HepG2 (cell line): ENCODE data around the gene FBXW8. TPM values are rescaled to one million over a fixed set of nuclear protein-coding genes. Genes with fewer than 3 reads are reported as not detected.

Experiments used
- ATAC-seq: fragments of 200-7000 bp; cut with Tn5 transposase; 3 replicates; pipeline ENCODE4 v1.9.1; 2020; ENCODE audit warnings: mild to moderate bottlenecking, moderate library complexity
- BruUV-seq: library from RNA; stranded (reverse); fragments of 400-500 nt; replicated peaks from 2 replicates; lab custom pipeline; 2021; lab: Mats Ljungman, UMichigan
- CTCF ChIA-PET: fragments of 300-600 bp; formaldehyde crosslinking; extraction: SDS; loops from one replicate; lab custom pipeline; 2021; ENCODE audit warnings: low total read pairs, inconsistent platforms, low intra/inter-chr PET ratio; lab: Yijun Ruan, JAX
- POLR2A ChIA-PET: fragments of 350-600 bp; sonication (Branson Sonifier 250); formaldehyde crosslinking; loops from one replicate; lab custom pipeline; 2020; ENCODE audit warnings: antibody characterized with exemption, inconsistent platforms; lab: Yijun Ruan, JAX
- DNase-seq: peaks from one replicate; pipeline ENCODE4 v3.0.0-alpha.2; 2015; ENCODE audit warnings: low spot score
- FAIRE-seq: peaks from 3 replicates; lab custom pipeline; 2011; peaks lifted over from hg19 to GRCh38; lab: Jason Lieb, UNC
- H2AFZ ChIP-seq: one replicate; pipeline ENCODE4 v1.6.1; 2011; ENCODE audit warnings: low read length, inconsistent platforms
- H3K27ac ChIP-seq: fragments of 300-600 bp; 3 replicates; pipeline ENCODE4 v1.8.0; 2011; ENCODE audit warnings: mixed run types, mild to moderate bottlenecking, mixed read lengths, low read length, inconsistent platforms; ENCODE audit not compliant: insufficient read depth; ENCODE audit errors: extremely low read length
- H3K27me3 ChIP-seq, 2 experiments: fragments of 200-600 bp in 1 of 2; 2 replicates in 1 of 2; 3 replicates in 1 of 2; pipeline versions ENCODE4 v1.6.0 to v1.8.0; 2011; ENCODE audit warnings: low read length in 2 of 2, mild to moderate bottlenecking in 2 of 2, moderate library complexity in 2 of 2, inconsistent platforms in 1 of 2; ENCODE audit not compliant: insufficient read depth in 2 of 2, control insufficient read depth in 1 of 2
- H3K36me3 ChIP-seq, 2 experiments: fragments of 200-600 bp in 1 of 2; replicated peaks in 1 of 2; 2 replicates in 1 of 2; 3 replicates in 1 of 2; pipeline versions ENCODE4 v1.5.1 to v1.8.0; 2011; ENCODE audit warnings: low read length in 2 of 2, inconsistent platforms in 1 of 2; ENCODE audit not compliant: insufficient read depth in 2 of 2, control insufficient read depth in 1 of 2
- H3K4me1 ChIP-seq: 2 replicates; pipeline ENCODE4 v1.5.1; 2012; ENCODE audit warnings: low read length, inconsistent platforms; ENCODE audit not compliant: insufficient read depth
- H3K4me2 ChIP-seq: 2 replicates; pipeline ENCODE4 v1.6.0; 2011; ENCODE audit warnings: low read depth, low read length, inconsistent platforms
- H3K4me3 ChIP-seq, 3 experiments: fragments of 200-600 bp in 1 of 3; sonication (generic), shearing (Covaris generic) in 1 of 3; replicated peaks in 1 of 3; 2 replicates each; pipeline ENCODE4 v1.5.1; 2011 to 2016; ENCODE audit warnings: low read length in 3 of 3, inconsistent platforms in 2 of 3, low read depth in 2 of 3, mild to moderate bottlenecking in 2 of 3, control low read depth in 1 of 3, mixed read lengths in 1 of 3; ENCODE audit not compliant: insufficient read depth in 1 of 3
- H3K79me2 ChIP-seq: one replicate; pipeline ENCODE4 v1.6.1; 2011; ENCODE audit warnings: low read length, inconsistent platforms; ENCODE audit not compliant: insufficient read depth
- H3K9ac ChIP-seq: 2 replicates; pipeline ENCODE4 v1.6.0; 2011; ENCODE audit warnings: mild to moderate bottlenecking, low read depth, low read length, inconsistent platforms; ENCODE audit not compliant: insufficient read depth
- H3K9me3 ChIP-seq: 2 replicates; pipeline ENCODE4 v1.5.1; 2012; ENCODE audit warnings: mild to moderate bottlenecking, low read length
- H4K20me1 ChIP-seq: 2 replicates; pipeline ENCODE4 v1.6.0; 2011; ENCODE audit warnings: inconsistent platforms, mild to moderate bottlenecking, low read length, moderate library complexity; ENCODE audit not compliant: insufficient read depth
- CC2D1A ChIP-seq: sonication (generic); formaldehyde crosslinking; IDR thresholded peaks from 2 replicates; pipeline ENCODE4 v1.8.1; 2023; ENCODE audit warnings: mild to moderate bottlenecking, missing genetic modification reagents
- ERF ChIP-seq: IDR thresholded peaks from 2 replicates; pipeline ENCODE4 v1.6.1; 2018; ENCODE audit warnings: missing biosample characterization, missing genetic modification reagents
- HDAC6 ChIP-seq: fragments of 200-600 bp; sonication (generic); IDR thresholded peaks from 2 replicates; pipeline ENCODE4 v1.7.0; 2017; ENCODE audit warnings: mild to moderate bottlenecking, antibody characterized with exemption, low read length, low read depth
- MLX ChIP-seq: IDR thresholded peaks from 2 replicates; pipeline ENCODE4 v1.6.1; 2016
- MXD4 ChIP-seq: IDR thresholded peaks from 2 replicates; pipeline ENCODE4 v1.6.1; 2016; ENCODE audit warnings: mild to moderate bottlenecking, missing biosample characterization, missing genetic modification reagents
- NFIC ChIP-seq: IDR thresholded peaks from 2 replicates; pipeline ENCODE4 v1.6.1; 2012; ENCODE audit warnings: mild to moderate bottlenecking, low read length, inconsistent platforms
- POLR2AphosphoS5 ChIP-seq: IDR thresholded peaks from 2 replicates; pipeline ENCODE4 v1.6.1; 2012; ENCODE audit warnings: low read depth, low read length
- TCF12 ChIP-seq, 2 experiments: fragments of 450-650 bp in 1 of 2; sonication (generic) in 1 of 2; formaldehyde crosslinking in 1 of 2; IDR thresholded peaks; 2 replicates each; pipeline versions ENCODE4 v1.6.1 to v1.8.0; 2017 to 2022; ENCODE audit warnings: antibody characterized with exemption in 1 of 2, mild to moderate bottlenecking in 1 of 2, missing genetic modification reagents in 1 of 2, moderate library complexity in 1 of 2
- WIZ ChIP-seq: sonication (generic); formaldehyde crosslinking; IDR thresholded peaks from 2 replicates; pipeline ENCODE4 v1.5.1; 2020; ENCODE audit warnings: mild to moderate bottlenecking, missing genetic modification reagents
- XBP1 ChIP-seq: sonication (generic); formaldehyde crosslinking; IDR thresholded peaks from 2 replicates; pipeline ENCODE4 v1.5.0; 2020; ENCODE audit warnings: missing genetic modification reagents
- ZNF253 ChIP-seq: sonication (generic); formaldehyde crosslinking; IDR thresholded peaks from 2 replicates; pipeline ENCODE4 v1.8.0; 2022; ENCODE audit warnings: mild to moderate bottlenecking, missing genetic modification reagents, borderline replicate concordance
- ZNF605 ChIP-seq: sonication (generic); formaldehyde crosslinking; IDR thresholded peaks from 2 replicates; pipeline ENCODE4 v1.8.0; 2022; ENCODE audit warnings: mild to moderate bottlenecking, missing genetic modification reagents
- ZNF629 ChIP-seq: sonication (generic); formaldehyde crosslinking; conservative IDR thresholded peaks from 2 replicates; pipeline ENCODE4 v1.5.0; 2020; ENCODE audit warnings: missing genetic modification reagents
- ZNF724P ChIP-seq: sonication (generic); formaldehyde crosslinking; IDR thresholded peaks from 2 replicates; pipeline ENCODE4 v1.8.0; 2022; ENCODE audit warnings: missing genetic modification reagents, borderline replicate concordance
- ZNF792 ChIP-seq: IDR thresholded peaks from 2 replicates; pipeline ENCODE4 v1.6.1; 2016
- ZSCAN25 ChIP-seq: sonication (generic); formaldehyde crosslinking; IDR thresholded peaks from 2 replicates; pipeline ENCODE4 v1.8.0; 2022; ENCODE audit warnings: mild to moderate bottlenecking, missing genetic modification reagents
- WGBS: methylation state at CpG from one replicate; pipeline ENCODE4 v1.1.6; 2017; ENCODE audit warnings: low lambda C conversion rate; 5-methylcytosine and 5-hydroxymethylcytosine counted together
- in situ Hi-C: cut with HindIII; loops from 2 replicates; pipeline ENCODE4 v1.10.0; 2017; ENCODE audit warnings: low pct_unique_long_range_greater_than_20kb; ENCODE audit not compliant: extremely low pct_ligation_motif_present
- intact Hi-C: fragments of 100-400 bp; cut with micrococcal nuclease; formaldehyde crosslinking; loops from one replicate; pipeline ENCODE4 v1.10.0; 2022; ENCODE audit not compliant: unreplicated experiment
- polyA plus RNA-seq, 8 experiments: library from polyadenylated mRNA; depleted of rRNA in 3 of 8; stranded (reverse) in 7 of 8; unstranded in 1 of 8; fragments of >200 nt; fragmentation: Illumina TruSeq in 4 of 8; extraction: Trizol in 4 of 8; gene quantifications; 2 replicates each; pipeline versions ENCODE4 v1.2.1 to v1.2.3, GENCODE V29; 2011 to 2016; ENCODE audit warnings: low read depth in 4 of 8, missing spikeins in 1 of 8, mixed read lengths in 1 of 8; ENCODE audit not compliant: insufficient read depth in 1 of 8
- total RNA-seq, 5 experiments: library from RNA; depleted of rRNA; stranded (reverse); fragments of >200 nt; fragmentation: Illumina TruSeq; extraction: Trizol; gene quantifications; 2 replicates each; pipeline ENCODE4 v1.2.3, GENCODE V29; 2016; ENCODE audit warnings: low read depth in 1 of 5

Gene FBXW8
- total and polyA plus RNA-seq, 2 of the 13 experiments (the other 11 are each of a cell fraction or from before 2014, with no cell fraction given), result 5.1 to 5.9 TPM

- POLR2A ChIA-PET, result no interaction called here
These were observed 156.9 kb downstream of the FBXW8 start for GRCh38 chr12:117067638-117068037.

GRCh38 chr12:117068492-117068891, 157.7 kb downstream of the FBXW8 start:
- CTCF ChIA-PET, result no interaction called here
- BruUV-seq, result no TSS peak
- H3K36me3 ChIP-seq, result peaks cover 45 to 79% of the 10 kb centered on the region in 2 experiments; a peak in 4 of 5 replicates
- ATAC-seq, result no peak
- no peaks in the 10 kb centered on the region for H3K9me3 ChIP-seq
- no peaks in the 10 kb centered on the region for H3K4me1 ChIP-seq
- H3K27me3 ChIP-seq, result no peaks in the 10 kb centered on the region
- intact Hi-C loops (no loop called here), in situ Hi-C loops (no loop called here)
- peaks cover 7% of the 10 kb centered on the region; the same call in 1 of the 2 replicates for H4K20me1 ChIP-seq
- POLR2A ChIA-PET, result no interaction called here
- TF ChIP-seq MLX (CRISPR knock-in tag) (no peak), ZNF605 (CRISPR knock-in tag) (no peak), XBP1 (CRISPR knock-in tag) (no peak), ZNF253 (no peak), TCF12 (IDR thresholded peaks at IDR 0.05) (no peak), TCF12 (CRISPR knock-in tag; IDR thresholded peaks at IDR 0.05) (no peak), HDAC6 (no peak), POLR2AphosphoS5 (no peak), ZNF724P (CRISPR knock-in tag) (no peak), MXD4 (CRISPR knock-in tag) (no peak), NFIC (no peak), WIZ (CRISPR knock-in tag) (no peak), ZNF792 (CRISPR knock-in tag) (no peak), ERF (CRISPR knock-in tag) (no peak), ZSCAN25 (CRISPR knock-in tag) (no peak)
- no peak for DNase-seq
- no peak overlapping the region for H2AFZ ChIP-seq
- FAIRE-seq, result no peak
- H3K4me3 ChIP-seq, result no peak overlapping the region
- no peak overlapping the region for H3K27ac ChIP-seq
- WGBS, result 97% methylated on average over 8 of the region's 8 CpGs
- H3K4me2 ChIP-seq, result no peak overlapping the region
- H3K9ac ChIP-seq, result no peak overlapping the region
- peaks cover 13% of the 10 kb centered on the region for H3K79me2 ChIP-seq

More at GRCh38 chr12:117067638-117068037, 156.9 kb downstream of the FBXW8 start:
- TF ChIP-seq CC2D1A, result no peak
- TF ChIP-seq ZNF629 (CRISPR knock-in tag), result peak; percentile 82
- DNase-seq (no peak), FAIRE-seq (no peak), ATAC-seq (no peak)
- intact Hi-C loops, result loop anchor here (2.0 kb wide), 1 partner anchor 19 kb away; no protein-coding TSS in a partner anchor
- Histone ChIP-seq H3K9me3 (no peaks in the 10 kb centered on the region), H3K4me2 (no peak overlapping the region), H3K79me2 (peaks cover 13% of the 10 kb centered on the region), H4K20me1 (peaks cover 7% of the 10 kb centered on the region; the same call in 1 of the 2 replicates), H3K4me3 (no peak overlapping the region), H3K9ac (no peak overlapping the region), H3K36me3 (peaks cover 42 to 78% of the 10 kb centered on the region in 2 experiments), H3K27me3 (no peaks in the 10 kb centered on the region), H3K27ac (no peak overlapping the region), H2AFZ (no peak overlapping the region), H3K4me1 (no peaks in the 10 kb centered on the region)
- BruUV-seq, result no TSS peak
- 93% methylated on average over 3 of the region's 3 CpGs for WGBS
- CTCF ChIA-PET, result no interaction called here
- in situ Hi-C loops, result no loop called here
